Ishikawa (cell line): ENCODE measurements around the gene FARS2.

Source experiments
- CEBPB ChIP-seq: IDR thresholded peaks from 2 replicates; pipeline ENCODE4 v1.6.1; 2012
- CREB1 ChIP-seq: IDR thresholded peaks from 2 replicates; pipeline ENCODE4 v1.6.1; 2012; ENCODE audit warnings: low read depth
- EGR1 ChIP-seq: IDR thresholded peaks from 2 replicates; pipeline ENCODE4 v1.6.1; 2012
- EP300 ChIP-seq: IDR thresholded peaks from 2 replicates; pipeline ENCODE4 v1.6.1; 2012; ENCODE audit warnings: borderline replicate concordance
- FOXM1 ChIP-seq: IDR thresholded peaks from 2 replicates; pipeline ENCODE4 v1.6.1; 2012; ENCODE audit warnings: low read depth, borderline replicate concordance
- NFIC ChIP-seq: IDR thresholded peaks from 2 replicates; pipeline ENCODE4 v1.6.1; 2012
- RAD21 ChIP-seq: IDR thresholded peaks from 2 replicates; pipeline ENCODE4 v1.6.1; 2012; ENCODE audit warnings: low read depth
- REST ChIP-seq: IDR thresholded peaks from 2 replicates; pipeline ENCODE4 v1.6.1; 2012; ENCODE audit warnings: low read depth, mild to moderate bottlenecking
- TAF1 ChIP-seq: IDR thresholded peaks from 2 replicates; pipeline ENCODE4 v1.6.1; 2012; ENCODE audit warnings: low read depth, mild to moderate bottlenecking
- TCF12 ChIP-seq: IDR thresholded peaks from 2 replicates; pipeline ENCODE4 v1.6.1; 2012; ENCODE audit warnings: low read depth
- USF1 ChIP-seq: IDR thresholded peaks from 2 replicates; pipeline ENCODE4 v1.6.1; 2012
- YY1 ChIP-seq: IDR thresholded peaks from 2 replicates; pipeline ENCODE4 v1.6.1; 2012; ENCODE audit warnings: low read depth

GRCh38 chr6:5744497-5744896 is 483.2 kb downstream of the FARS2 start:
- TF ChIP-seq REST (no peak), YY1 (no peak), EGR1 (no peak), RAD21 (no peak), EP300 (no peak), TCF12 (no peak), USF1 (no peak), CREB1 (no peak), NFIC (no peak), CEBPB (no peak), TAF1 (no peak), FOXM1 (no peak)
